Kasumi-1 (cell line): ENCODE data around the gene SIGLEC11.
A peak's percentile ranks its signal among the peaks of the same experiment; 100 is the strongest.
"Not testable (repeated sequence)": the region's sequence is repeated elsewhere in the genome, so short reads cannot be mapped to it uniquely, and the experiment has no call there.

Experiments used
- DNase-seq, 2 experiments: peaks; one replicate each; lab custom pipeline; 2025; lab: John Stamatoyannopoulos, UW

Gene SIGLEC11

GRCh38 chr19:49951806-49952478, 9.0 kb downstream of the SIGLEC11 start:
- no peak for DNase-seq

- DNase-seq = no peak
Observed at GRCh38 chr19:49950956-49951526, 9.9 kb downstream of the SIGLEC11 start.

GRCh38 chr19:49950590-49950948, 10.4 kb downstream of the SIGLEC11 start:
- no peak for DNase-seq

GRCh38 chr19:49949742-49950589, 11.0 kb downstream of the SIGLEC11 start:
- no peak for DNase-seq

GRCh38 chr19:49946415-49946814, 14.6 kb downstream of the SIGLEC11 start:
- DNase-seq = no peak

- not testable (repeated sequence) for DNase-seq
Observed at GRCh38 chr19:49944567-49944966, 16.4 kb downstream of the SIGLEC11 start.

GRCh38 chr19:49940482-49940791, 20.5 kb downstream of the SIGLEC11 start:
- DNase-seq = no peak

- no peak for DNase-seq
Observed at GRCh38 chr19:49939721-49940481, 21.1 kb downstream of the SIGLEC11 start.

GRCh38 chr19:49938662-49939061, 22.3 kb downstream of the SIGLEC11 start:
- DNase-seq = no peak

- peak; percentile 68 to 71 for DNase-seq
Observed at GRCh38 chr19:49937750-49938381, 23.1 kb downstream of the SIGLEC11 start.

- DNase-seq = no peak
Observed at GRCh38 chr19:49936549-49936948, 24.4 kb downstream of the SIGLEC11 start.

- DNase-seq = no peak
Observed at GRCh38 chr19:49933643-49934042, 27.3 kb downstream of the SIGLEC11 start.

GRCh38 chr19:49932731-49933131, 28.2 kb downstream of the SIGLEC11 start:
- no peak for DNase-seq

GRCh38 chr19:49932041-49932451, 28.9 kb downstream of the SIGLEC11 start:
- DNase-seq = no peak

- DNase-seq = no peak
Observed at GRCh38 chr19:49931293-49932040, 29.5 kb downstream of the SIGLEC11 start.

GRCh38 chr19:49930483-49931011, 30.4 kb downstream of the SIGLEC11 start:
- no peak for DNase-seq

GRCh38 chr19:49929611-49930482, 31.1 kb downstream of the SIGLEC11 start:
- peak; percentile 93 to 97 for DNase-seq

GRCh38 chr19:49929121-49929610, 31.8 kb downstream of the SIGLEC11 start, which contains the start of the genes ATF5 and NUP62:
ATF5 (plus strand) TSS chr19:49929205; CDS start chr19:49930851, 1,646 bp downstream.
NUP62 (minus strand) TSS chr19:49929504; CDS start chr19:49909807, 19,697 bp downstream.
- DNase-seq = peak; percentile 80 to 92

GRCh38 chr19:49927526-49928264, 33.3 kb downstream of the SIGLEC11 start:
- DNase-seq = no peak
